ENCODE measurements around the gene C3orf20. TPM values are rescaled to one million over a fixed set of nuclear protein-coding genes. Genes with fewer than 3 reads are reported as not detected.

C3orf20 gene
- total RNA-seq, 1 experiment from 2014 or later, result 0.28 TPM

DNA sequence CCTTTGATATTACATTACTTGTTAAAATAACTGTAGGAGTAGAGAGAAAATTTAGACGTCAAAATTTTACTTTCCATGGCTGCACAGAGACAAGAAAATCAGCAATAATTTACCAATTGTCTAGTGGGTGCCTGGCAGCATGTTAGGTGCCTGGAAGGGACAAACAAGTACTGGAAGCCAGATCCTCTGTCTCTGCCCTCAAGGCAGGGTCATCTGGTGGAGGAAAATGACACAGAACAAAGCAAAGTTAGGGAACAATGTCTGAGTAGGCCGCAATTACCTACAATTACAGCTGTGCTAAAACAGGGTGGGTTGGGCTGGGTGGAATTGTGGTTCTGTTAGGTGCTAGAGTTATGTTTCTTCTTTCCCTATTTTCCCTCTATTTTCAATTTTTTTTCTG lies 16.0 kb upstream of the C3orf20 start:
- H3K36me3 Mint-ChIP-seq (ENCODE audit: insufficient read depth, unreplicated experiment), result peaks cover 50% of the 10 kb centered on the region
- H3K27me3 Mint-ChIP-seq (ENCODE audit: unreplicated experiment), result no peaks in the 10 kb centered on the region
- intact Hi-C loops (cut with micrococcal nuclease; ENCODE audit: unreplicated experiment), result no loop called here
- H3K9me3 Mint-ChIP-seq (ENCODE audit: low read depth, unreplicated experiment), result no peaks in the 10 kb centered on the region
- DNase-seq, result no peak
- TF ChIP-seq, protein P1, sequence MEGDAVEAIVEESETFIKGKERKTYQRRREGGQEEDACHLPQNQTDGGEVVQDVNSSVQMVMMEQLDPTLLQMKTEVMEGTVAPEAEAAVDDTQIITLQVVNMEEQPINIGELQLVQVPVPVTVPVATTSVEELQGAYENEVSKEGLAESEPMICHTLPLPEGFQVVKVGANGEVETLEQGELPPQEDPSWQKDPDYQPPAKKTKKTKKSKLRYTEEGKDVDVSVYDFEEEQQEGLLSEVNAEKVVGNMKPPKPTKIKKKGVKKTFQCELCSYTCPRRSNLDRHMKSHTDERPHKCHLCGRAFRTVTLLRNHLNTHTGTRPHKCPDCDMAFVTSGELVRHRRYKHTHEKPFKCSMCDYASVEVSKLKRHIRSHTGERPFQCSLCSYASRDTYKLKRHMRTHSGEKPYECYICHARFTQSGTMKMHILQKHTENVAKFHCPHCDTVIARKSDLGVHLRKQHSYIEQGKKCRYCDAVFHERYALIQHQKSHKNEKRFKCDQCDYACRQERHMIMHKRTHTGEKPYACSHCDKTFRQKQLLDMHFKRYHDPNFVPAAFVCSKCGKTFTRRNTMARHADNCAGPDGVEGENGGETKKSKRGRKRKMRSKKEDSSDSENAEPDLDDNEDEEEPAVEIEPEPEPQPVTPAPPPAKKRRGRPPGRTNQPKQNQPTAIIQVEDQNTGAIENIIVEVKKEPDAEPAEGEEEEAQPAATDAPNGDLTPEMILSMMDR (IDR thresholded peaks at IDR 0.05; ENCODE audit: unreplicated experiment), result no peak
- H3K27ac Mint-ChIP-seq (ENCODE audit: unreplicated experiment), result no peak overlapping the region
- no TSS peak for BruUV-seq (replicated peaks)
- H3K4me1 Mint-ChIP-seq (ENCODE audit: low read depth, unreplicated experiment), result no peaks in the 10 kb centered on the region
- no peak overlapping the region for H3K4me3 Mint-ChIP-seq (ENCODE audit: low read depth, unreplicated experiment)
- CTCF ChIA-PET, result interaction anchor here (0.6 kb wide), 1 partner anchor 255 kb away, joined by 4 read pairs; no protein-coding TSS in a partner anchor

DNA sequence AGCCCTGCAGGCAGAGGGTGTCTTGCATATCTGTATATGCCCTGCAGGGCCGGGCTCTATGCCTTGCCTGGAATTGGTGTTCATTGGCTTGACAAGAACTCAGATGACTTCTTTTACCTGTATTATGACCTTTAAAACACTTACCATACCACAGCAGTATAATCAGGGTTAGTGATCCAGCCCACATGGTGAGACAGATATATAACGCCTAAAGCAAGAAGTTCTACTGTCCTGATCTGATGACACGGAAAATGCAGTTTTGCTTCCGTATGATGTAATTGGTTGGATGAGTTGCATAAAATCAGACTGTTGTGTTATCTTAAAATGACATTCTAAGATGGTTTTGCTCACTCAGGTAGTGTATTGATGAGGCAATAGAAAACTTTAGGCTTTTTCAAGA lies 14.0 kb upstream of the C3orf20 start:
- Mint-ChIP-seq H3K4me1 (ENCODE audit: low read depth, unreplicated experiment) (no peaks in the 10 kb centered on the region), H3K27me3 (ENCODE audit: unreplicated experiment) (no peaks in the 10 kb centered on the region), H3K36me3 (ENCODE audit: insufficient read depth, unreplicated experiment) (peaks cover 62% of the 10 kb centered on the region), H3K9me3 (ENCODE audit: low read depth, unreplicated experiment) (no peaks in the 10 kb centered on the region), H3K4me3 (ENCODE audit: low read depth, unreplicated experiment) (no peak overlapping the region), H3K27ac (ENCODE audit: unreplicated experiment) (no peak overlapping the region)
- no TSS peak for BruUV-seq (replicated peaks)
- TF ChIP-seq, protein P1 (IDR thresholded peaks at IDR 0.05; ENCODE audit: unreplicated experiment), result no peak
- intact Hi-C loops (cut with micrococcal nuclease; ENCODE audit: unreplicated experiment), result no loop called here
- no peak for DNase-seq
- CTCF ChIA-PET, result no interaction called here

DNA sequence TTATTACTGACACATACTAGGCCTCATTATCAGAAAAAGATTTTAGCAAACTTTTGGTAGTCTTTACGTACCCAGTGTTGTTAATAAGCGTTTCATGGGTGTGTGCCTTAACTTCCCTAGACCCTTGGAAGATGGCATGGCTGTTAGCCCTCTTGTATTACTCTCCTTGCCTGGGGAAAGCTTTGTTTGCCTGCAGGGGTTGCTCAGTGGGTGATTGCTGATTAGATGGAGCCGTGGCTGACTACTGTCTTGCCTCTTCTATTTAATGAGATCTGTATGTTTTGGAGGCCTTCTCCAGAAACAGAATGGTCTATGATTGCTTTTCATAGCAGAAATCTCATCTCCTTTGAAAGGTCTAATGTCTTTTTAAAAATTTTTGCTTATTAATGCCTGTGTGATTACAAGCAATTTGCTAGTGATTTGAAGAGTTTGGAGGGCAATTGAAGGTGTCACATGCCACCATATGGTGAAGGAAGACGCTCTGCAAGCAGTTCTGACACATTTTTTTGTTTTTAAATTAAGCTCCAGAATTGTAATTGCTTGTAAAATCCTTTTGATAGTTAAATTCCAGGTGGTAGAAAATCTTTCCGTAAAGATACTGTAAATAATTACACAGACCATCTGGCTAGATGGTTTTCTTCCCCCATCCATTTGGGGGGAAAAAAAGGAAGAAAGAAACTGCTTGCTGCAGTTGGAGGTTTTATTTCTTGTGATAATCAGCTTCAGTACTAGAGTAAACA lies 11.4 kb upstream of the C3orf20 start:
- H3K36me3 Mint-ChIP-seq (ENCODE audit: insufficient read depth, unreplicated experiment), result peaks cover 62% of the 10 kb centered on the region
- no peak overlapping the region for H3K27ac Mint-ChIP-seq (ENCODE audit: unreplicated experiment)
- H3K4me3 Mint-ChIP-seq (ENCODE audit: low read depth, unreplicated experiment), result no peak overlapping the region
- BruUV-seq (replicated peaks), result no TSS peak
- H3K9me3 Mint-ChIP-seq (ENCODE audit: low read depth, unreplicated experiment), result no peaks in the 10 kb centered on the region
- CTCF ChIA-PET, result no interaction called here
- TF ChIP-seq, protein P1 (IDR thresholded peaks at IDR 0.05; ENCODE audit: unreplicated experiment), result no peak
- no peak for DNase-seq
- intact Hi-C loops (cut with micrococcal nuclease; ENCODE audit: unreplicated experiment), result no loop called here
- no peaks in the 10 kb centered on the region for H3K4me1 Mint-ChIP-seq (ENCODE audit: low read depth, unreplicated experiment)
- H3K27me3 Mint-ChIP-seq (ENCODE audit: unreplicated experiment), result no peaks in the 10 kb centered on the region

DNA sequence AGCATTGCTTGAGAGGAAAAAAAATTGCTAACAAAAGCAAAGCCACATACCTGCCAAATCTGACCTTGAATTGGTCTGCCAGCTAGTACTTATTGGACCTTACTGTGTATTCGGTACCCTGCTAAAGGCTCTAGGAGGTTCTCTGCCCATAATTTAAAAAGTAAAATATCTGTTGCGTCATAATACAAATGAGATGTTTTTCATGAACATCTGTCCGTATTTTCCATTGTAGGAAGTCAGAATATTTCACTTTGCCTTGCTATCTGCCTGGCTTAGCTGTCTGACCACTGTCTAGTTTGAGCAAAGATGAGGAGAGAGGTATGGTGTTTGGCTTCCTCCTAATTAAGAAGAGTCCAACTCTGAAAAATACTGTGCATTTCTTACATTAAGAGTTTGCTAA lies 10.8 kb upstream of the C3orf20 start:
- Mint-ChIP-seq H3K27ac (ENCODE audit: unreplicated experiment) (no peak overlapping the region), H3K36me3 (ENCODE audit: insufficient read depth, unreplicated experiment) (peaks cover 59% of the 10 kb centered on the region), H3K9me3 (ENCODE audit: low read depth, unreplicated experiment) (no peaks in the 10 kb centered on the region), H3K4me1 (ENCODE audit: low read depth, unreplicated experiment) (no peaks in the 10 kb centered on the region), H3K4me3 (ENCODE audit: low read depth, unreplicated experiment) (no peak overlapping the region), H3K27me3 (ENCODE audit: unreplicated experiment) (no peaks in the 10 kb centered on the region)
- intact Hi-C loops (cut with micrococcal nuclease; ENCODE audit: unreplicated experiment), result no loop called here
- BruUV-seq (replicated peaks), result no TSS peak
- no peak for DNase-seq
- TF ChIP-seq, protein P1 (IDR thresholded peaks at IDR 0.05; ENCODE audit: unreplicated experiment), result no peak
- CTCF ChIA-PET, result no interaction called here

All from Calu3 (cell line).